Vagina (tissue), 2 donors: ENCODE measurements around the gene CCDC197.

Experiments used
- CTCF ChIP-seq, 3 experiments: fragments of 450-650 bp in 2 of 3; fragments of 200-600 bp in 1 of 3; sonication (generic) in 1 of 3; IDR thresholded peaks; one replicate each; pipeline ENCODE4 v1.5.1; 2017 to 2019; ENCODE audit warnings: antibody characterized with exemption in 3 of 3, mild to moderate bottlenecking in 2 of 3, moderate library complexity in 2 of 3
- POLR2A ChIP-seq, 2 donors: fragments of 450-650 bp; IDR thresholded peaks; one replicate each; pipeline ENCODE4 v1.6.1; 2017; ENCODE audit warnings: antibody characterized with exemption in 2 of 2, mild to moderate bottlenecking in 2 of 2, moderate library complexity in 2 of 2

- TF ChIP-seq CTCF (IDR thresholded peaks at IDR 0.05) (peak; percentile 67 to 81 (median 74)), POLR2A (IDR thresholded peaks at IDR 0.05) (no peak)
Measured at GRCh38 chr14:94036313-94037167, 39.4 kb downstream of the CCDC197 start.
